NOMO-1 treated with DMSO at 0.1 percent for 48 hours (cell line): Measurements from ENCODE around the gene KRT72.
"Not testable (repeated sequence)": the region's sequence is repeated elsewhere in the genome, so short reads cannot be mapped to it uniquely, and the experiment has no call there.

Experiments used
- DNase-seq: peaks from one replicate; lab custom pipeline; 2025; ENCODE audit not compliant: unreplicated experiment; lab: John Stamatoyannopoulos, UW

Gene KRT72

GRCh38 chr12:52608161-52608560 is 6.9 kb upstream of the KRT72 start:
- DNase-seq = no peak

GRCh38 chr12:52607314-52607713 is 6.1 kb upstream of the KRT72 start:
- DNase-seq = no peak

GRCh38 chr12:52606581-52607218 is 5.4 kb upstream of the KRT72 start:
- no peak for DNase-seq

GRCh38 chr12:52606096-52606495 is 4.8 kb upstream of the KRT72 start:
- no peak for DNase-seq

GRCh38 chr12:52605542-52605941 is 4.3 kb upstream of the KRT72 start:
- DNase-seq = no peak

GRCh38 chr12:52604859-52605258 is 3.6 kb upstream of the KRT72 start:
- no peak for DNase-seq

GRCh38 chr12:52603314-52603713 is 2.1 kb upstream of the KRT72 start:
- no peak for DNase-seq

GRCh38 chr12:52602552-52602951 is 1.3 kb upstream of the KRT72 start:
- DNase-seq = no peak

GRCh38 chr12:52601671-52602070 is 408 bp upstream of the KRT72 start:
- DNase-seq = no peak

GRCh38 chr12:52600475-52600874 is 788 bp downstream of the KRT72 start:
- no peak for DNase-seq

GRCh38 chr12:52600071-52600470 is 1.2 kb downstream of the KRT72 start:
- no peak for DNase-seq

GRCh38 chr12:52598966-52599365 is 2.3 kb downstream of the KRT72 start:
- no peak for DNase-seq

GRCh38 chr12:52594237-52594636 is 7.0 kb downstream of the KRT72 start:
- DNase-seq = not testable (repeated sequence)

GRCh38 chr12:52591521-52591920 is 9.7 kb downstream of the KRT72 start:
- no peak for DNase-seq

GRCh38 chr12:52590021-52590420 is 11.2 kb downstream of the KRT72 start:
- no peak for DNase-seq

GRCh38 chr12:52587563-52587962 is 13.7 kb downstream of the KRT72 start:
- DNase-seq = no peak

- no peak for DNase-seq
Observed at GRCh38 chr12:52585946-52586345, 15.3 kb downstream of the KRT72 start.

GRCh38 chr12:52585066-52585465 is 16.2 kb downstream of the KRT72 start:
- DNase-seq = no peak

- no peak for DNase-seq
Observed at GRCh38 chr12:52584156-52584682, 17.0 kb downstream of the KRT72 start.

GRCh38 chr12:52582971-52583456 is 18.2 kb downstream of the KRT72 start:
- peak; percentile 17 for DNase-seq

- DNase-seq = no peak
Observed at GRCh38 chr12:52582486-52582885, 18.8 kb downstream of the KRT72 start.

- no peak for DNase-seq
Observed at GRCh38 chr12:52581481-52581880, 19.8 kb downstream of the KRT72 start.

- DNase-seq = no peak
Observed at GRCh38 chr12:52581066-52581465, 20.2 kb downstream of the KRT72 start.
